HG02885 (cell line): ENCODE results near the gene CENPU.
A peak's percentile ranks its signal among the peaks of the same experiment; 100 is the strongest.
"Not testable (repeated sequence)": the region's sequence is repeated elsewhere in the genome, so short reads cannot be mapped to it uniquely, and the experiment has no call there.

Source experiments
- ATAC-seq: cut with Tn5 transposase; IDR thresholded peaks from one replicate; pipeline ENCODE4 v1.9.1; 2021; ENCODE audit warnings: mild to moderate bottlenecking; ENCODE audit not compliant: unreplicated experiment, poor library complexity

CENPU gene

DNA sequence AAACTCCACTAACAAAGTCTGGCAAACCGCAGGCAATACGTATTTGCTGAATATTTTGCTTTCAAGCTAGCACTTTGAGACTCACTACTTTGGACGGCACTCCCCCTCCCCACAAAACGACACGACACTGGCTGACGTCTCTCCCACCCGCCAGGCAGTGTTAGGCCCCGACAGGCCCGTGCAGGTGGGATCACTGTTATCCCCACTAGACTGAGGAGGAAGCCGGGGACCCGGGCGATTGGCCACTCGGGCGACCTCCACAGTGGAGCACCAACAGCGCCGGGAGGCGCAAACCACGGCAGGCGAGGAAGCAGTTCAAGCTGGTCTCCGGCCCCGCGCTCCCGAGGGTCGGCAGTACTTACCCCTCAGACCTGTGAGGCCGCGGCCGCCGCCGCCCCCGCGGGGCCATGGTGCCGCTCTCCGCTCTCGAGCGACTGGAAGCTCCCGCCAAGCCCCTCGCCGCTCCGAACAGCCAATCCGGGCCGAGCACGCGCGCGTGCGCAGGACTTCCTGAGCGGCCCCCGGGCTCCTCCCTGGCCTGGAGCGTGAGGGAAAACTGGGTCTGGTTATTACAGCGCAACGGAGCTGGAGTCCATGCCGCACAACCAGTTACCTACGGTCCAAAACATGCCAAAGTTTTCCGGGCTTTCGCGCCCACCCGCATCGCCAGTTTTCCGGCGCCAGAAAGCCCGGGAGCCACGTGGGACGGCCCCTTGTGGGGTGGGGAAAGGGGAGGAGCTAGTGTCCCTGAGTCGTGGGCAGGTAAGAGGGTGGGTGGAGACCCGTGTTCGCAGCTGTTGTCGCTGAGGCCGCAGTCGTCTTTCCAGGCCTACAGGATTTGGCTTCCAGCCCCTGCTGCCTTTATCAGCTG is at the start of gene CENPU:
CENPU (minus strand) TSS at position 443 of the 871 bp plus-strand sequence; CDS start at position 409, 34 bp downstream.
- ATAC-seq, result peak; percentile 89

GRCh38 chr4:184782731-184783373 is 49.0 kb upstream of the CENPU start:
- no peak for ATAC-seq

DNA sequence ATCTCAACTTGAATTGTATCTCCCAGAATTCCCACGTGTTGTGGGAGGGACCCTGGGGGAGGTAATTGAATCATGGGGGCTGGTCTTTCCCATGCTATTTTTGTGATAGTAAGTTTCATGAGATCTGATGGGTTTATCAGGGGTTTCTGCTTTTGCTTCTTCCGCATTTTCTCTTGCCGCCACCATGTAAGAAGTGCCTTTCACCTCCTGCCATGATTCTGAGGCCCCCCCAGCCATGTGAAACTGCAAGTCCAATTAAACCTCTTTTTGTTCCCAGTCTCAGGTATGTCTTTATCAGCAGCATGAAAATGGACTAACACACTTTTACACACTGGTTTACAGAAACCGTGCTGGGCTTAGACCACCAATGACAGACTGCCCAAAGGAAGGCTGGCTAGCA is 45.3 kb upstream of the CENPU start:
- not testable (repeated sequence) for ATAC-seq

DNA sequence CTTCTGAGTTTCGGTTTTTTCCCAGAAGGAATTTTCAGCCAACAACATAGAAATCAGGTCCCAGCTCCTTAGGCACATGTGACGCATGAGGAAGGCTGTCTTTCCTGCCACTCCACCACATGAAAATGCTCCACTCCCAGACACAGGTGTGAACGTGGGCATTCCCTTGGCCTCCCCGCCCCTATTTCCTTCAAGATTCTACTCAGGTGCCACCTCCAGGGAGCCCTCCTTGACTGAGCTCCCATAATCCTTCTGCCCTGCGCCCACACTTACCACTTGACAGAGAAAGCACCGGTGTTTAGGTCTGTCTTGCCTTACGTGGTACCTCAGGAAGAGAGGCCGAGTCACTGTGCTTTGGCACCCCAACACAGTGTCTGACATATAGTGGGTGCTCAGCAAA is 44.4 kb upstream of the CENPU start:
- ATAC-seq, result no peak

DNA sequence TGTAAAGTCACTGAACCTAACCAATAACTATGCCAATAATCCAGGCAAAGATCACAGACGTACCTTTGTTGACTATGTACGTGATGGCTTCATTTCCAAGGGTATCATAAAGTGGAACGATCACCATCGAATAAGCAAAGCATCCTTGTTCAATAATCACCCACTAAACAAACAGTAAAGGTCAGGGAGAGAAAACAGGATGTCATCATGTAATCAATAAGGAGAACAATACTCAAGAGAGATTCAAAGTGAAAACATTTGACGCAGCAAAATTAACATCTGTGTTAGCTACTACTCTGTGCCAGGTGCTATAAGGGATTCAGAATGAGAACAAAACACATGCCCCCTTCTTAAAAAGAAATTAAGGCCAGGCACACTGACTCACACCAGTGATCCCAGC is 42.9 kb upstream of the CENPU start:
- no peak for ATAC-seq

DNA sequence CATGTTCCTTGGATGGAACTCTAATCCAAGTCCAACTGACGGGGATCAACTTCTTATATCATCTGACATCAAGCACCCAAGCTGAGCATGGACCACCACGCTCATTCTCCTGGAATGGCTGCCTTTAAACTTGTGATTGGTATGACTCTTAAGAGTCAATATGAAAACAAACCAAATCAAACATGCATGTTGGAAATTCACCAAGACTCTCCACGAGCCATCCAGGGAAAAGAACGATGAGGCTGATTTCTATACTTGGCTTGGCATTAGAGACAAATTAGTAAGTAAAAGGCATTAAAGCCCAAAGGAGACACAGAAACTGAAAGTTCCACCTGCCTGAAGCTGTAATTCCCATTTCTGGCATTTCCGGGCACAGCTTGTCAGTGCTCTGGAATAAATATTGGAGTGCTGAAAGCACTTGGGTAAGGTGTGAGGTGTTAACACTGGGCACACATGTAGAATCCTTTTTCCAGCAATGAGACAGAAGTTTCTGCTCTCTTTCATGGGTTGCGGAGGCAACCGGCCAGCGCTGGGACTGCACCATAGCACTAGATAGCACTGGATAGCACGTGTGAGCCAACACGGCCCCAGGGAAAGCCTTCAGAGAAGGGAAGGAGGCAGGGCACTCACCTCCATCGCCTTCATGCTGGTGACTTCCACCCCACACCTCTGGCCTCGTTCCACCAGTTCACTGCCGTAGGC is 42.1 kb upstream of the CENPU start:
- no peak for ATAC-seq

DNA sequence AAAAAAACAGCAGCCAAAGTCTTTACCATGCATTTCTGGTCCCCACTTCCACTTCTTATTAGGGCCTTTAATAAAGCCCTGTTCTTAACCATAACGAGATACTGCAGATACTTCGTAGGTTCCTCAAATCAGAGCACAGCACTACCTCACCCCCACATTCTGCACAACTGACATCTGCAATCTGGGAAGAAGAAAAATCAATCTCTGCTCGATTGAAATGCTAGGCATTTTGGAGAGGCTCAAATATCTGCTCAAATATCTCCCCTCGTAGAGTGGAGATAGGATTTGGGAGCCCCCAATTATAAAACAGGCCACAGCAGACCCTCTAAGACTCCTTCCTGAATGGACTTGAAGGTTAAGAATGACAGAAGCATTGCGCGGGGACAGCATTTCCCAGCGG is 40.3 kb upstream of the CENPU start:
- ATAC-seq, result no peak

DNA sequence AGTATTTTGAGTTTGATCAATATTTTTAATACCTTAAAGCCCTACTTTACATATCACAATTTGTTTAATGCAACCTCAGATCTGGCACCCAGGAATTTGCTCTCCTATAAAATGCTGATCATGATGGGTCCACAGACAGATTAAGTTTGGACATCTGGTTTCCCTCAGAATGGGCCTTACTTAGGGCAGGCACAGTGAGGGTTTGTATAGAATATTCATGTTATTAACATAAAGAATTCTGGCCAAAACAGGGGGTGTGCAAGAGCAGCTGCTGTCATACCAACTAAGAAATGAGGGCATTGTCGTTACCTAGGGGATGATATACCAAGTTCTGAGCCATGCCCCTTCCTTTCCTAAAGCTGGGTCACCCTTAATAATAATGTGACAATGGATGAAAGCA is 37.5 kb upstream of the CENPU start:
- ATAC-seq, result no peak

DNA sequence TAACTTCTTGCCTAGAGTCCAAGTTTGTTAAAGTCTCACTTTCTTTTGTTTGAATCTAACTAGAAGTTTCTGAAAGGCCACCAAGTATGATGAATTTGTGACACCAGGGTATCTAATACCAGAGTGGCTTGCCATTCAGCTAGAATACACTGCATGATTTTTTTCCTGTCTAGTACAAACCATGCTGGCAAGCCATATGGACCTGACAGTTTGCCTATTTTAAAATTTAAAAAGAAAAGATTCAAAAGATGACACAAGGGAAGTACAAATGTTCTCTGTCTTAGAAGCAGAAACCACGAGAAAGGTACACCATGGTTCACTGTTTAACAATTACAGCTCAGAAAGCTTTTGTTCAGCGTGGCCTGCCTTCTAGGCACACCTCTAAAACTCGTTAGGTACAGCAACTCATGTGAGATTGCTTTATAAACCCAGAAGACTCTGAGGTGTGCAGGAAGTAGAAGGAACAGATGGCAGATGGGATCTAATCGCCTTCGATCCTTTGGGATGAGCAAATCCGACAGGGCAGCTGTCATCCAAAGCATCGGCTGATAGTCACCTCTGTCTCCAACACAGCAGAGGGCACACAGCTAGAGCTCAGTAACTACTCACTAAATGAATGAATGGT is 35.4 kb upstream of the CENPU start:
- ATAC-seq, result no peak

- no peak for ATAC-seq
These were observed 34.4 kb upstream of the CENPU start for GRCh38 chr4:184768296-184768695.

- no peak for ATAC-seq
These were observed 32.5 kb upstream of the CENPU start for GRCh38 chr4:184766446-184766845.

GRCh38 chr4:184765473-184766340 is 31.8 kb upstream of the CENPU start:
- no peak for ATAC-seq

DNA sequence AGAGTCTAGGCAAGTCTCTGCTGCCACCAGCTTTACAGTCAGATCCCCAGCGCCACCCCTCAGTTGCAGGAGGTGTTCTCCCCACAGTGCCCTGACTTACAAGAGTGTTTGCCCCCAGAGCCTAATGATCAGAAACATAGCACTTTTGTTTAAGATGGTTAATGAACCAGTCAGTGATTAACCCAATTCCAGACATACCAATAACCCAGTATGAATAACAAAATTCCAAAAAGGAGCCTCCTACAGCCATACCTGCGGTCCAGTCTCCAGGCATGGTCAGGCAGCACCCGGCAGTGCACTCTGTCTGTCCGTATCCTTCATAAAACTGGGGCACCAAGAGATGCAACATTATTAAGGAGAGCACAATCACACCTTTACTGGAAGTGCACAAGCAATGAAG is 30.7 kb upstream of the CENPU start:
- ATAC-seq, result no peak

GRCh38 chr4:184763150-184763780 is 29.4 kb upstream of the CENPU start:
- no peak for ATAC-seq

GRCh38 chr4:184762100-184762499 is 28.2 kb upstream of the CENPU start:
- peak; percentile 89 for ATAC-seq

DNA sequence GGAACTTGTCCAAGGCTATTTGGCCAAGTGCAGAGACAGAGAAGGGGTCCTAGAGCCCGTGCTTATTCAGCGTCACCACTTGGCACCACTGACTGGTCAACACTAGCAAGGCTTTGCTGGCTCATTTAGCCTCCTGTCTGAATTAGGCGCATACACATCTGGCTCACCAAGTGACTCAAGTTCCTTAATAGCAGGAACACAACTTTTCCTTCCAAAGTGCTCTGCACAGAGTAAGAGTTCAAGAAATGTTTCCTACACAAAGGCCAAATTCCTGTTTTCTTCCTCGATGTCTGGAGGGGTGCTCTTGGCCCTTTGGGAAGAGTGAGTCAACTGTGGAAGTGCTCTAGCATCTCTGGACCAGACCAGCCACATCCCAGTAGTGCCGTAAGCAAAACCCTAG is 26.8 kb upstream of the CENPU start:
- no peak for ATAC-seq

DNA sequence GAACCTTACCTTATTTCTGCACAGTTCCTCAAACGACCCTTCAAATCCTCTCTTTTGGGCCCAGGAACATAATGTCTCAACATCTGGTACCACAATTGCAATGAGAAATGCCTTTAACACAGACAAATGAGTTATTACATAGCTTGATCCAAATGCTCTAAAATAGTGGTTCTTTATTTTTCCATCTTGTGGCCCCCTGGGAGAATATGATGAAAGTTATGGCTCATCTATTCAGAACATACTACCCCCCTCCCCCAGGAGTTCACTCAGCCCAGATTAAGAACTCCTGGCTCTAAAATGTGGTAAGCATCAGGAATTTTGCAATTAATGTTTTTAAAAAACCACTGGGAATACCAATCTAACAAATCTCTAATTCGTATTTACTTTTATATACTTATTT is 23.9 kb upstream of the CENPU start:
- ATAC-seq, result no peak

DNA sequence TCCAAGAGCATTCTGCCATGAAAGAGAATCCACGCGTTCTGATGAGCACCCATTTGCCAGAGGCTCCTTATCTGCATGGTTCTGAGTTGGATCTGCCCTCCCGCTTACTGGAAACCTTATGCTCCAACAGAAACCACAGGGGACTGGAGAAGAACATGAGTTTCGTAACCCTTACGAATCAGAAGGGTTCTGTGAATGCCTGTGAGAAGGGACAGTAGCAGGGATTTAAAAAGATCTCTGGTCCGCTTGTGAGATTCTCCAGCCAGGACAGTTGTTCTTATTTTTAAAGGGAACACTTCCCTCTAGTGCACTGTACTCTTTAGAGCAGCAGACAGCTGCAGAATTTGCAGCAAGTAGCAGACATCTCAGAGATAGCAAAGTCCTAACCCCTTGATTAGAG is 22.5 kb upstream of the CENPU start:
- ATAC-seq, result no peak

- ATAC-seq, result no peak
These were observed 21.4 kb upstream of the CENPU start for GRCh38 chr4:184755278-184755677.
